RWPE2 (cell line): Measurements from ENCODE around the gene TAPBP.

ENCODE experiments used
- ATAC-seq: fragments of 200-7000 bp; cut with Tn5 transposase; 3 replicates; pipeline ENCODE4 v1.9.1; 2021; ENCODE audit warnings: low read depth
- DNase-seq: peaks from one replicate; pipeline ENCODE4 v3.0.0-alpha.2; 2020; ENCODE audit warnings: low spot score
- H3K27ac ChIP-seq: fragments of 450-650 bp; 2 replicates; pipeline ENCODE4 v1.5.1; 2017; ENCODE audit warnings: mild to moderate bottlenecking; ENCODE audit not compliant: poor library complexity, severe bottlenecking
- H3K27me3 ChIP-seq: fragments of 250-450 bp; sonication (Bioruptor Pico); 2 replicates; pipeline ENCODE4 v1.5.1; 2021; ENCODE audit warnings: mild to moderate bottlenecking, moderate library complexity; ENCODE audit not compliant: insufficient read depth, poor library complexity, severe bottlenecking
- H3K36me3 ChIP-seq: fragments of 250-450 bp; sonication (Bioruptor Pico); 2 replicates; pipeline ENCODE4 v1.5.1; 2020; ENCODE audit warnings: low read depth, mild to moderate bottlenecking, moderate library complexity
- H3K4me1 ChIP-seq: fragments of 250-450 bp; sonication (Bioruptor Pico); 2 replicates; pipeline ENCODE4 v1.5.1; 2021; ENCODE audit warnings: mild to moderate bottlenecking, moderate library complexity; ENCODE audit not compliant: insufficient read depth, poor library complexity, severe bottlenecking
- H3K4me3 ChIP-seq: fragments of 250-450 bp; sonication (Bioruptor Pico); 2 replicates; pipeline ENCODE4 v1.5.1; 2021; ENCODE audit warnings: mild to moderate bottlenecking, moderate library complexity; ENCODE audit not compliant: severe bottlenecking
- H3K9me3 ChIP-seq: fragments of 250-450 bp; sonication (Bioruptor Pico); 2 replicates; pipeline ENCODE4 v1.5.1; 2021; ENCODE audit warnings: mild to moderate bottlenecking, moderate library complexity; ENCODE audit not compliant: severe bottlenecking
- TF ChIP-seq, protein P1 (sequence below): fragments of 450-650 bp; IDR thresholded peaks from one replicate; pipeline ENCODE4 v1.5.1; 2017; ENCODE audit warnings: mild to moderate bottlenecking, moderate library complexity; ENCODE audit not compliant: poor library complexity, severe bottlenecking

Gene TAPBP

DNA sequence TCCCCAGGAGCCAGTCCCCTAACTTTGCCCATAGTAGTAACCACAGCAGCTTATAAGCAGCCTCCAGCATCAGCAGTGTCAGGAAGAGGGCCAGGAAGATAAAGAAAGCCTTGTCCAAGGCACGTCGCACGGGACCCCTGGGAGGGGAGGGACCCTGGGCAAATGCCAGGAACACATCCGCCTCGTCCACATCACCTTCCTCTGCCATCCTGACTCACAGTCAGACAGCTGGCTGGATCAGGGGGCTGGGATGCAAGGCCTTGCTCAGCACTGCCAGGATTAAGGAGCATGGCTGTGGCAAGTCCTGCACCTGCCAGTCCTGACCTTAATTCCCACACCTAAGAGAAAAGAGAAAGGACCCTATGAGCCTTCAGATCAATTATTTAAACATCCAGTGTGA, 15.2 kb upstream of the TAPBP start:
- ATAC-seq: peak; percentile 56; the same call in 2 of the 3 replicates
- H3K27ac ChIP-seq: no peak overlapping the region
- no peak overlapping the region for H3K4me3 ChIP-seq
- H3K9me3 ChIP-seq: no peaks in the 10 kb centered on the region
- H3K4me1 ChIP-seq: peaks cover under 1% of the 10 kb centered on the region
- no peaks in the 10 kb centered on the region for H3K36me3 ChIP-seq
- TF ChIP-seq, protein P1, sequence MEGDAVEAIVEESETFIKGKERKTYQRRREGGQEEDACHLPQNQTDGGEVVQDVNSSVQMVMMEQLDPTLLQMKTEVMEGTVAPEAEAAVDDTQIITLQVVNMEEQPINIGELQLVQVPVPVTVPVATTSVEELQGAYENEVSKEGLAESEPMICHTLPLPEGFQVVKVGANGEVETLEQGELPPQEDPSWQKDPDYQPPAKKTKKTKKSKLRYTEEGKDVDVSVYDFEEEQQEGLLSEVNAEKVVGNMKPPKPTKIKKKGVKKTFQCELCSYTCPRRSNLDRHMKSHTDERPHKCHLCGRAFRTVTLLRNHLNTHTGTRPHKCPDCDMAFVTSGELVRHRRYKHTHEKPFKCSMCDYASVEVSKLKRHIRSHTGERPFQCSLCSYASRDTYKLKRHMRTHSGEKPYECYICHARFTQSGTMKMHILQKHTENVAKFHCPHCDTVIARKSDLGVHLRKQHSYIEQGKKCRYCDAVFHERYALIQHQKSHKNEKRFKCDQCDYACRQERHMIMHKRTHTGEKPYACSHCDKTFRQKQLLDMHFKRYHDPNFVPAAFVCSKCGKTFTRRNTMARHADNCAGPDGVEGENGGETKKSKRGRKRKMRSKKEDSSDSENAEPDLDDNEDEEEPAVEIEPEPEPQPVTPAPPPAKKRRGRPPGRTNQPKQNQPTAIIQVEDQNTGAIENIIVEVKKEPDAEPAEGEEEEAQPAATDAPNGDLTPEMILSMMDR: no peak
- H3K27me3 ChIP-seq: no peaks in the 10 kb centered on the region
- no peak for DNase-seq

- Histone ChIP-seq H3K4me3 (peak overlapping the region; percentile 39), H3K27me3 (no peaks in the 10 kb centered on the region), H3K9me3 (no peaks in the 10 kb centered on the region), H3K4me1 (peaks cover 25% of the 10 kb centered on the region), H3K36me3 (peaks cover 23% of the 10 kb centered on the region), H3K27ac (peak overlapping the region; percentile 82)
- TF ChIP-seq, protein P1: no peak
- DNase-seq (no peak), ATAC-seq (no peak)
Observed at GRCh38 chr6:33324125-33324524, 10.2 kb upstream of the TAPBP start.

GRCh38 chr6:33323623-33323948, 9.7 kb upstream of the TAPBP start:
- H3K36me3 ChIP-seq: peaks cover 29% of the 10 kb centered on the region
- peaks cover 25% of the 10 kb centered on the region for H3K4me1 ChIP-seq
- no peaks in the 10 kb centered on the region for H3K9me3 ChIP-seq
- TF ChIP-seq, protein P1: no peak
- DNase-seq (no peak), ATAC-seq (no peak)
- H3K4me3 ChIP-seq: peak overlapping the region; percentile 39
- peak overlapping the region; percentile 82 for H3K27ac ChIP-seq
- no peaks in the 10 kb centered on the region for H3K27me3 ChIP-seq

- ATAC-seq (no peak), DNase-seq (no peak)
- TF ChIP-seq, protein P1: no peak
- Histone ChIP-seq H3K4me3 (no peak overlapping the region), H3K27me3 (no peaks in the 10 kb centered on the region), H3K27ac (peak overlapping the region; percentile 82), H3K9me3 (no peaks in the 10 kb centered on the region), H3K36me3 (peaks cover 31% of the 10 kb centered on the region), H3K4me1 (peaks cover 29% of the 10 kb centered on the region)
Observed at GRCh38 chr6:33321227-33321626, 7.3 kb upstream of the TAPBP start.

DNA sequence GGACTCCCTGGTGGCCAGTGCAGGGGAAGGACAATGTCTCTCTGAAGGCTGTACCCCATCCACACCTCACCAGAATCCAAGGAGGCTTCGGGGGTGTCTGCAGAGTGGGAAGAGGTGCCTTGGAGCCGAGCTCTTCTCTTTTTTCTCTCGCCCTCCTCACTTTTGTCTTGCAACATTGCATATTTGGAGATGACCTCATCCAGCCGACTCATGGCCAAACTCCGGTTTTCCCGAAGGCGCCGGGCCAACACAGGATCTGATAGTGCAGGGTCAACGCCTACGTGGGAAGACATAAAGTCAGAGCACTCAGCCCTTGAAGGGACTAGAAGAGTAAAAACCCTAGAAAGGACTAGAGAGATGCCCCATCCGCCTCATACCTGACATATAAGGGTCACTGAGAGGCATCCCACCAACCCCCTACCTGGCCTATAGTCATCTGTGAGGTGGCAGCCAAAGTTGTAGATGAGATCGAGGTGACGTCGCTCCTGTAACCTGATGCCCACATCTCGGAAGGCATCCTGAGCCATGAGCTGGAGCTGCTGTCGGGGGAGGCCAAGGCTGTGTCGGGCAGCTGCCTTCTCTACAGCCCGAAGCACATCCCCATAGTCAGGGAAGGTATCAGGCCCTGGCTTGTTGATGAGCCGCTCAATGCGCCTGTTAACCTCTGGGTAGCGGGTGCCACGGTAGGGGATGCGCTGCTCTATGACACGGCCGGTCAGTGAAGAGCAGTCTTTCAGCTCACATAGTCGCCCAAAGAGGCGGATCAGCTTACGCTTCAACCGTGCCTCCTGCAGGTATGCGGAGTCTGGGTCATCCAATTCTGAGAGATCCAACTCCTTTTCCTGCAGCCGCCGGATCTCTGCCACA, 6.7 kb upstream of the TAPBP start:
- ATAC-seq (no peak; the same call in 2 of the 3 replicates), DNase-seq (peak; percentile 77)
- H3K4me3 ChIP-seq: no peak overlapping the region
- H3K36me3 ChIP-seq: peaks cover 31% of the 10 kb centered on the region
- no peaks in the 10 kb centered on the region for H3K27me3 ChIP-seq
- no peaks in the 10 kb centered on the region for H3K9me3 ChIP-seq
- TF ChIP-seq, protein P1: no peak
- peaks cover 29% of the 10 kb centered on the region for H3K4me1 ChIP-seq
- H3K27ac ChIP-seq: peak overlapping the region; percentile 82
